ENCODE data around the gene POR. TPM values are rescaled to one million over a fixed set of nuclear protein-coding genes. Genes with fewer than 3 reads are reported as not detected.

Gene POR
- total and polyA plus RNA-seq, 2 donors (not counting 1 experiment from before 2014, with no cell fraction given), result 68.4 to 78.4 TPM

DNA sequence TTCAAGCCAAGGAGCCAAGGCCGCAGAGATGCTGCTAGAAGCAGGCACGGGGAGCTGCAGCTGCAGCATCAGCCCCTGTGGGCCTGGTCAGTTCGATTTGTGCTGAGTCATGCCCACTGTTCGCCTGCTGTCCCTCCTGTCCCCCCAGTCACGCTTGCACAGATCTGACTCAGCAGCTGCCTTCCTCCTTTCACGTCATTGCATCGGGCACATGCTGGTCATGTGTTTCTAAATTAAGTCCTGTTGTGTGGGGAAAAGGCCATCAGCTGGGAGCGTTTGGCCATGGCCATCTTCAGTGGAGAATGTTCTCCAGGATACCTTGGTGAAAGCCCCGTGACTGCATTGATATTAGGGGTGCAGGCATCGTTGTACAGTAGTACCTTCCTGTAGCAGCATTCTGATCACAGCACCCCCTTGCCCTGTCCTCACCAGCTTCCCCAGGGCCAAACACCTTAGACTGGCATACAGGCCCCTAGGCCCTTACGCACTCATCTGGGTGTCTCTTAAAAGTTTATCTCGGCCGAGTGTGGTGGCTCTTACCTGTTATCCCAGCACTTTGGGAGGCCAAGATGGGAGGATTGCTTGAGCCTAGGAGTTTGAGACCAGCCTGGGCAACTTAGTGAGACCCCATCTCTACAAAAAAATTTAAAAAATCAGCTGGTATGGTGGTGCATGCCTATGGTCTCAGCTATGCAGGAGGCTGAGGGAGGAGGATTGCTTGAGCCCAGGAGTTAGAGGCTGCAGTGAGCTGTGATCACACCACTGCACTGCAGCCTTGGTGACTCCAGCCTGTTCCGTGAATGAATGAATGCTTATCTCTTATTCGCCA is 23.2 kb downstream of the POR start:
- ATAC-seq (ENCODE audit: low read depth) (no peak), DNase-seq (no peak)
- H3K4me3 ChIP-seq (ENCODE audit: control extremely low read depth in 1 of 5, extremely low read depth in 1 of 5, insufficient read depth in 1 of 5, low read depth in 2 of 5, low read length in 4 of 5), result no peak overlapping the region
- H3K9me3 ChIP-seq (ENCODE audit: control extremely low read depth in 1 of 3, control insufficient read depth in 2 of 3, insufficient read depth in 1 of 3, low read length in 2 of 3), result peaks cover 0 to 11% (median 0%) of the 10 kb centered on the region in 3 donors
- CTCF ChIA-PET, result no interaction called here
- no peak overlapping the region for H3K4me2 ChIP-seq (replicated peaks; ENCODE audit: low read depth, low read length, poor library complexity, severe bottlenecking)
- Mint-ChIP-seq H3K9me3 (ENCODE audit: insufficient read depth) (no peaks in the 10 kb centered on the region), H3K4me3 (no peak overlapping the region), H3K27me3 (no peaks in the 10 kb centered on the region), H3K27ac (no peak overlapping the region), H3K4me1 (peaks cover 3% of the 10 kb centered on the region)
- POLR2A ChIA-PET, result no interaction called here
- H3K36me3 ChIP-seq (replicated peaks in 1 of 2; ENCODE audit: control extremely low read depth in 1 of 2, control insufficient read depth in 1 of 2, extremely low read depth in 1 of 2, insufficient read depth in 2 of 2, low read length in 1 of 2), result no peaks in the 10 kb centered on the region
- intact Hi-C loops (cut with micrococcal nuclease), result no loop called here
- H3K27ac ChIP-seq (ENCODE audit: low read length in 2 of 2), result no peak overlapping the region
- H4K20me1 ChIP-seq (ENCODE audit: control insufficient read depth, insufficient read depth, low read length, poor library complexity, severe bottlenecking), result no peaks in the 10 kb centered on the region
- no peak overlapping the region for H2AFZ ChIP-seq (ENCODE audit: insufficient read depth, low read depth, low read length, poor library complexity, severe bottlenecking)
- no peaks in the 10 kb centered on the region for H3K27me3 ChIP-seq (replicated peaks in 1 of 4; ENCODE audit: control extremely low read depth in 1 of 4, control insufficient read depth in 3 of 4, insufficient read depth in 4 of 4, low read length in 3 of 4)
- 97% methylated on average over 11 of the region's 15 CpGs for WGBS (ENCODE audit: insufficient coverage)
- TF ChIP-seq EZH2 (IDR thresholded peaks at IDR 0.05; ENCODE audit: borderline replicate concordance, insufficient read depth, low read depth, low read length, poor library complexity, severe bottlenecking), result no peak
- TF ChIP-seq, protein P1, sequence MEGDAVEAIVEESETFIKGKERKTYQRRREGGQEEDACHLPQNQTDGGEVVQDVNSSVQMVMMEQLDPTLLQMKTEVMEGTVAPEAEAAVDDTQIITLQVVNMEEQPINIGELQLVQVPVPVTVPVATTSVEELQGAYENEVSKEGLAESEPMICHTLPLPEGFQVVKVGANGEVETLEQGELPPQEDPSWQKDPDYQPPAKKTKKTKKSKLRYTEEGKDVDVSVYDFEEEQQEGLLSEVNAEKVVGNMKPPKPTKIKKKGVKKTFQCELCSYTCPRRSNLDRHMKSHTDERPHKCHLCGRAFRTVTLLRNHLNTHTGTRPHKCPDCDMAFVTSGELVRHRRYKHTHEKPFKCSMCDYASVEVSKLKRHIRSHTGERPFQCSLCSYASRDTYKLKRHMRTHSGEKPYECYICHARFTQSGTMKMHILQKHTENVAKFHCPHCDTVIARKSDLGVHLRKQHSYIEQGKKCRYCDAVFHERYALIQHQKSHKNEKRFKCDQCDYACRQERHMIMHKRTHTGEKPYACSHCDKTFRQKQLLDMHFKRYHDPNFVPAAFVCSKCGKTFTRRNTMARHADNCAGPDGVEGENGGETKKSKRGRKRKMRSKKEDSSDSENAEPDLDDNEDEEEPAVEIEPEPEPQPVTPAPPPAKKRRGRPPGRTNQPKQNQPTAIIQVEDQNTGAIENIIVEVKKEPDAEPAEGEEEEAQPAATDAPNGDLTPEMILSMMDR (IDR thresholded peaks at IDR 0.05), result no peak
- H3K9ac ChIP-seq (ENCODE audit: low read length), result no peak overlapping the region
- H3K79me2 ChIP-seq (ENCODE audit: control insufficient read depth, insufficient read depth, low read length), result peaks cover 59% of the 10 kb centered on the region
- no peaks in the 10 kb centered on the region for H3K4me1 ChIP-seq (ENCODE audit: control insufficient read depth in 2 of 2, insufficient read depth in 2 of 2, low read length in 2 of 2)

DNA sequence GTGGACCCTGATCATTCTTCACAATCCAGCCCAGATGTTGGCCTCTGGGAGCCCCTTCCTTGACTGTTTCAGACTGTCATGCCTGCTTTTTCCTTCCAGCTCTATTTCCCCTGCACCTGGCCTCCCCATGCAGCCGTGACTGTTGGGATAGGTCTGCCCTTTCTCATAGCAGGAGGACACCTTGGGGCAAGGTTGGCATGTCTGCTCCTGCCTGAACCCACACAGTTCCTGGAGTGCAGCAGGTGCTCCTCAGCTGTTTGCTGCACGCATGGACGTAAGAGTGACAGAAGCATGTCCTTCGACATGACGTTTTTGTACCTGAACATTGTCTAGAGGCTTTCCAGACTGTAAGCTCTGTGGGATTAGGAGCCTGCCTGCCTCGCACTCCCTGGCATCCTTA is 24.0 kb downstream of the POR start:
- H3K9me3 Mint-ChIP-seq (ENCODE audit: insufficient read depth), result no peaks in the 10 kb centered on the region
- Histone ChIP-seq H3K4me3 (ENCODE audit: control extremely low read depth in 1 of 5, extremely low read depth in 1 of 5, insufficient read depth in 1 of 5, low read depth in 2 of 5, low read length in 4 of 5) (no peak overlapping the region), H2AFZ (ENCODE audit: insufficient read depth, low read depth, low read length, poor library complexity, severe bottlenecking) (no peak overlapping the region), H3K36me3 (replicated peaks in 1 of 2; ENCODE audit: control extremely low read depth in 1 of 2, control insufficient read depth in 1 of 2, extremely low read depth in 1 of 2, insufficient read depth in 2 of 2, low read length in 1 of 2) (no peaks in the 10 kb centered on the region), H3K79me2 (ENCODE audit: control insufficient read depth, insufficient read depth, low read length) (peaks cover 59% of the 10 kb centered on the region), H3K9ac (ENCODE audit: low read length) (no peak overlapping the region), H3K27ac (ENCODE audit: low read length in 2 of 2) (no peak overlapping the region), H3K4me2 (replicated peaks; ENCODE audit: low read depth, low read length, poor library complexity, severe bottlenecking) (no peak overlapping the region), H4K20me1 (ENCODE audit: control insufficient read depth, insufficient read depth, low read length, poor library complexity, severe bottlenecking) (peaks cover under 1% of the 10 kb centered on the region), H3K27me3 (replicated peaks in 1 of 4; ENCODE audit: control extremely low read depth in 1 of 4, control insufficient read depth in 3 of 4, insufficient read depth in 4 of 4, low read length in 3 of 4) (no peaks in the 10 kb centered on the region), H3K9me3 (ENCODE audit: control extremely low read depth in 1 of 3, control insufficient read depth in 2 of 3, insufficient read depth in 1 of 3, low read length in 2 of 3) (peaks cover 0 to 9% (median 0%) of the 10 kb centered on the region in 3 donors), H3K4me1 (ENCODE audit: control insufficient read depth in 2 of 2, insufficient read depth in 2 of 2, low read length in 2 of 2) (no peaks in the 10 kb centered on the region)
- TF ChIP-seq, protein P1 (IDR thresholded peaks at IDR 0.05), result no peak
- no peak for TF ChIP-seq EZH2 (IDR thresholded peaks at IDR 0.05; ENCODE audit: borderline replicate concordance, insufficient read depth, low read depth, low read length, poor library complexity, severe bottlenecking)
- intact Hi-C loops (cut with micrococcal nuclease), result no loop called here
- ATAC-seq (ENCODE audit: low read depth), result no peak
- POLR2A ChIA-PET, result no interaction called here
- CTCF ChIA-PET, result no interaction called here
- DNase-seq, result no peak
- H3K4me1 Mint-ChIP-seq, result peaks cover 3% of the 10 kb centered on the region
- no peaks in the 10 kb centered on the region for H3K27me3 Mint-ChIP-seq
- H3K4me3 Mint-ChIP-seq, result no peak overlapping the region
- no peak overlapping the region for H3K27ac Mint-ChIP-seq
- WGBS (ENCODE audit: insufficient coverage), result 96% methylated on average over 6 of the region's 6 CpGs
